Mucosa of rectum (tissue), 2 donors: ENCODE results near the gene SLC44A1.

Experiments
- H3K27ac ChIP-seq, 2 donors: one replicate each; pipeline ENCODE4 v1.7.0; 2013; ENCODE audit warnings: inconsistent platforms in 2 of 2, low read depth in 2 of 2, low read length in 2 of 2
- H3K27me3 ChIP-seq, 2 donors: one replicate each; pipeline ENCODE4 v1.7.0; 2013; ENCODE audit warnings: low read length in 2 of 2; ENCODE audit not compliant: control insufficient read depth in 2 of 2, insufficient read depth in 2 of 2
- H3K36me3 ChIP-seq, 2 donors: one replicate each; pipeline ENCODE4 v1.7.0; 2013; ENCODE audit warnings: low read length in 2 of 2; ENCODE audit not compliant: control insufficient read depth in 2 of 2, insufficient read depth in 2 of 2
- H3K4me1 ChIP-seq, 2 donors: one replicate each; pipeline ENCODE4 v1.7.0; 2013; ENCODE audit warnings: low read length in 2 of 2, mild to moderate bottlenecking in 1 of 2; ENCODE audit not compliant: control insufficient read depth in 2 of 2, insufficient read depth in 2 of 2
- H3K4me3 ChIP-seq, 2 donors: one replicate each; pipeline ENCODE4 v1.7.0; 2013; ENCODE audit warnings: low read length in 2 of 2
- H3K9ac ChIP-seq, 2 donors: one replicate each; pipeline ENCODE4 v1.7.0; 2013; ENCODE audit warnings: low read length in 2 of 2, low read depth in 1 of 2, mild to moderate bottlenecking in 1 of 2
- H3K9me3 ChIP-seq, 2 donors: one replicate each; pipeline ENCODE4 v1.7.0; 2013; ENCODE audit warnings: low read length in 2 of 2; ENCODE audit not compliant: control insufficient read depth in 2 of 2
- donor health status: healthy.
- donor health status: Normal muscosa, but diverticular disease.

Gene SLC44A1

DNA sequence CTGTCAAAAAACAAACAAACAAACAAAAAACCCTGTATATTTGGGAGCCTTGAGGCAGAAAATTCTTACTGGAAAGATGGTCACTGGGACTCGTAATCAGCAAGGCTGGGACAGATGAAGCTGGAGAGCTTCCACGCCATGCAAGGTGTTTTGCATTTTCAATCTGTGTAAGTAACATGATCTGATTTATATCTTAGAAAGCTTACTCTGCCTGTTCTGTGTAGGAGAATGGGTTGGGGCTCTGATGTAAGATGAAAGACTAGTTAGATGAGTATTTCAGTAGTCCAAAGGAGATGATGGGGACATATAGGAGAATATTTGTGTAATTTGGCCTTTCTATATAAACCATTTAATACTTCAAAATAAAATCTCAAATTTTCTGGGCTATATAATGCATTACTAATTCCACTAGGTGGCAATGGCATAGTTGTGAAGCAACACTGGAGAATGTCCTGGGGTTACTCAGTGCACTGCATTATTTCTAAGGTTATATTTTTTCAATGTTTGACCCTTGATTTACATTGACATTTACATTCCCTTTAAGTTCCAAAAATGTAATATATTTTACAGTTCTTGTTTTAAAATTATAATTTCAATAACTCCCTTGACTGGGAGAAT lies 181.5 kb downstream of the SLC44A1 start:
- no peaks in the 10 kb centered on the region for H3K9me3 ChIP-seq
- H3K27ac ChIP-seq = no peak overlapping the region
- peaks cover 0 to 1% of the 10 kb centered on the region in 2 donors for H3K4me1 ChIP-seq
- H3K9ac ChIP-seq = no peak overlapping the region
- H3K36me3 ChIP-seq = no peaks in the 10 kb centered on the region
- no peak overlapping the region for H3K4me3 ChIP-seq
- H3K27me3 ChIP-seq = no peaks in the 10 kb centered on the region

DNA sequence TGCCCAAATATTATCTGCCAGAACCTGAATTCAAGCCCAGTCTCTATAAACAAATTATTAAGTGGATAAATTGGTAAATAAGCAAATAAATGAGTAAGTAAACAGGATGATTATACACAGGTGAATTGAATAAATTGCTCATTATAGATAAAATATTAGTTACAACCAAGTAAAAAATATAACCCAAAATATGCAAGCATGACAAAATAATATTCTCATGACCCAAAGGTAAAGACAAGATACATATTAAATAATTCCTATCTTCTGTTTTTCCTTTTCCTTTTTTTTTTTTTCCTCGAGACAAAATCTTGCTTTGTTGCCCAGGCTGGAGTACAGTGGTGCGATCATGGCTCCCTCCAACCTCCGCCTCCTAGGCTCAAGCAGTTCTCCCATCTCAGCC lies 182.2 kb downstream of the SLC44A1 start:
- no peak overlapping the region for H3K9ac ChIP-seq
- peaks cover 0 to 8% of the 10 kb centered on the region in 2 donors for H3K4me1 ChIP-seq
- H3K36me3 ChIP-seq = no peaks in the 10 kb centered on the region
- no peak overlapping the region for H3K27ac ChIP-seq
- H3K9me3 ChIP-seq = no peaks in the 10 kb centered on the region
- no peak overlapping the region for H3K4me3 ChIP-seq
- H3K27me3 ChIP-seq = no peaks in the 10 kb centered on the region

- no peaks in the 10 kb centered on the region for H3K27me3 ChIP-seq
- H3K27ac ChIP-seq = peak overlapping the region; percentile 34 to 56
- no peak overlapping the region for H3K9ac ChIP-seq
- H3K4me3 ChIP-seq = no peak overlapping the region
- peaks cover 0 to 16% of the 10 kb centered on the region in 2 donors for H3K4me1 ChIP-seq
- no peaks in the 10 kb centered on the region for H3K9me3 ChIP-seq
- no peaks in the 10 kb centered on the region for H3K36me3 ChIP-seq
Measured at GRCh38 chr9:105431424-105432246, 187.2 kb downstream of the SLC44A1 start.

DNA sequence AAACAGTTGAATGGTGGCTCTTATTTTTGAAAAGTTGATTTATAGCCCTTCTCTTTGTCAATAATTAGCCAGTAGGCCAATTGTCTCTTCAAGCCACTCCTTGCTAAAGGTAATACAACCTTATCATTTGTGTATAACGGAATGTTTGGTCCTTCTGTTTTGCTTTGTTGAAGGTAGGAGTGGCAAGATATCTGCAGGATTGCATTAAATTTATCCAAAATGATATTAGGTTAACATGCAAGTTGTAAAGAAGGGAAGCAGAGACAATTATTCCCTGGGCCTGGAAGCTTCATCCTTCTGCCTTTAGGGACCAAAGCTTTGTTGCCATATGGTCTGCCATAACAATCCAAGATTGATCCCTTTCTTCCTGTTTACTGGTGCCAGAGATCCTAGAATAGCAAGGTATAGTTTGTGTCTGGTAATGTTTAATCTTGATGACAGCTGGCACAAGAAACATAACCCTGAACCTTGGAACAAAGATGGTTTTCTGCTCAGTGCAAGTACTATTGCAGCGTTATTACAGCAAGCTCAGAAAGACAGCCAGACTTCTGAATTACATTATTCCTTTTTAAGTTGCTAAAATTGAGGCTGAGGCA lies 187.9 kb downstream of the SLC44A1 start:
- Histone ChIP-seq H3K36me3 (no peaks in the 10 kb centered on the region), H3K9ac (no peak overlapping the region), H3K4me3 (peak overlapping the region in 1 of 2 donors; percentile 2), H3K27ac (peak overlapping the region; percentile 34 to 56), H3K27me3 (no peaks in the 10 kb centered on the region), H3K9me3 (no peaks in the 10 kb centered on the region), H3K4me1 (peaks cover 0 to 16% of the 10 kb centered on the region in 2 donors)

GRCh38 chr9:105435453-105435852 lies 191.0 kb downstream of the SLC44A1 start:
- Histone ChIP-seq H3K27ac (no peak overlapping the region), H3K27me3 (no peaks in the 10 kb centered on the region), H3K9ac (no peak overlapping the region), H3K4me1 (peaks cover 0 to 19% of the 10 kb centered on the region in 2 donors), H3K36me3 (no peaks in the 10 kb centered on the region), H3K9me3 (no peaks in the 10 kb centered on the region), H3K4me3 (no peak overlapping the region)

GRCh38 chr9:105436783-105437182 lies 192.3 kb downstream of the SLC44A1 start:
- no peaks in the 10 kb centered on the region for H3K27me3 ChIP-seq
- no peak overlapping the region for H3K9ac ChIP-seq
- H3K9me3 ChIP-seq = no peaks in the 10 kb centered on the region
- H3K4me3 ChIP-seq = no peak overlapping the region
- no peaks in the 10 kb centered on the region for H3K36me3 ChIP-seq
- H3K4me1 ChIP-seq = peaks cover 0 to 9% of the 10 kb centered on the region in 2 donors
- no peak overlapping the region for H3K27ac ChIP-seq

- Histone ChIP-seq H3K27ac (no peak overlapping the region), H3K27me3 (no peaks in the 10 kb centered on the region)
Measured at GRCh38 chr9:105437704-105438103, 193.3 kb downstream of the SLC44A1 start.

GRCh38 chr9:105438141-105438806 lies 193.8 kb downstream of the SLC44A1 start:
- Histone ChIP-seq H3K36me3 (no peaks in the 10 kb centered on the region), H3K9ac (no peak overlapping the region), H3K27ac (no peak overlapping the region), H3K9me3 (no peaks in the 10 kb centered on the region), H3K27me3 (no peaks in the 10 kb centered on the region), H3K4me1 (peaks cover 0 to 3% of the 10 kb centered on the region in 2 donors), H3K4me3 (no peak overlapping the region)

More at GRCh38 chr9:105437704-105438103, 193.3 kb downstream of the SLC44A1 start:
- H3K4me1 ChIP-seq = peaks cover 0 to 7% of the 10 kb centered on the region in 2 donors
- no peaks in the 10 kb centered on the region for H3K36me3 ChIP-seq
- no peak overlapping the region for H3K9ac ChIP-seq
- H3K4me3 ChIP-seq = no peak overlapping the region
- no peaks in the 10 kb centered on the region for H3K9me3 ChIP-seq

GRCh38 chr9:105439428-105439827 lies 195.0 kb downstream of the SLC44A1 start:
- H3K36me3 ChIP-seq = no peaks in the 10 kb centered on the region
- no peak overlapping the region for H3K27ac ChIP-seq
- peaks cover 0 to 3% of the 10 kb centered on the region in 2 donors for H3K4me1 ChIP-seq
- no peak overlapping the region for H3K9ac ChIP-seq
- no peak overlapping the region for H3K4me3 ChIP-seq
- H3K9me3 ChIP-seq = no peaks in the 10 kb centered on the region
- H3K27me3 ChIP-seq = no peaks in the 10 kb centered on the region
